Caki2 (cell line): ENCODE data around the gene PLCL2. TPM values are rescaled to one million over a fixed set of nuclear protein-coding genes. Genes with fewer than 3 reads are reported as not detected.
"Not testable (repeated sequence)": the region's sequence is repeated elsewhere in the genome, so short reads cannot be mapped to it uniquely, and the experiment has no call there.

ENCODE experiments used
- DNase-seq: peaks from one replicate; pipeline ENCODE4 v3.0.0-alpha.2; 2015; ENCODE audit warnings: low read depth
- in situ Hi-C: cut with HindIII; loops from 2 replicates; pipeline ENCODE4 v1.10.0; 2016; ENCODE audit warnings: low sequenced_read_pairs, low pct_unique_long_range_greater_than_20kb, mixed read lengths
- total RNA-seq: library from RNA; depleted of rRNA; stranded (reverse); fragments of >200 nt; shearing (Covaris generic); gene quantifications from 2 replicates; pipeline ENCODE4 v1.2.3, GENCODE V29; 2014; ENCODE audit warnings: low replicate concordance

PLCL2 gene
- total RNA-seq, 1 experiment from 2014 or later: 1.1 TPM

GRCh38 chr3:17111586-17111985 lies 226.8 kb downstream of the PLCL2 start:
- in situ Hi-C loops: no loop called here
- no peak for DNase-seq

- in situ Hi-C loops: no loop called here
- no peak for DNase-seq
These were observed 230.4 kb downstream of the PLCL2 start for GRCh38 chr3:17115186-17115585.

GRCh38 chr3:17116007-17116600 lies 231.3 kb downstream of the PLCL2 start:
- in situ Hi-C loops: no loop called here
- no peak for DNase-seq

DNA sequence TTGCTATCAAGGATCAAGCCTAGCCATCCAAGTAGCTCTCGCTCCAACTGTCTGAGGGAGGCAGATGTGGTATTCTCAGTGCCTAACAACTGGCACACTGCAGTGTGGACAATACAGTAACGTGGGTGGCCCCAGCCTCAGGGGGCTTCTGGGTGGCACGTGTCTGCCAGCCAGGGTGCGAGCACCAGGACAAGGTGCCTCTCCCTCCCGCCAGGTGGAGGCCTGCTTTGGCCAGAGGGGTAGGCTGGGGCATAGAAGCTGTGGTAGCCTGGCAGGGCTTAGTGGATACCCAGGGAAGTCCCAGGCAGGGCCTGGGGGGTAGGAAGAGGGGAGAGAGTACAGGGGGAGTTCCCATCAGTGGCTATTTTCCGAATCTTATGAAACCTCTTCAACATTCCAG lies 234.0 kb downstream of the PLCL2 start:
- in situ Hi-C loops: no loop called here
- no peak for DNase-seq

- in situ Hi-C loops: no loop called here
These were observed 234.7 kb downstream of the PLCL2 start for GRCh38 chr3:17119201-17120072.

GRCh38 chr3:17120115-17120514 lies 235.4 kb downstream of the PLCL2 start:
- DNase-seq: no peak
- in situ Hi-C loops: no loop called here

More at GRCh38 chr3:17119201-17120072, 234.7 kb downstream of the PLCL2 start:
- DNase-seq: no peak

DNA sequence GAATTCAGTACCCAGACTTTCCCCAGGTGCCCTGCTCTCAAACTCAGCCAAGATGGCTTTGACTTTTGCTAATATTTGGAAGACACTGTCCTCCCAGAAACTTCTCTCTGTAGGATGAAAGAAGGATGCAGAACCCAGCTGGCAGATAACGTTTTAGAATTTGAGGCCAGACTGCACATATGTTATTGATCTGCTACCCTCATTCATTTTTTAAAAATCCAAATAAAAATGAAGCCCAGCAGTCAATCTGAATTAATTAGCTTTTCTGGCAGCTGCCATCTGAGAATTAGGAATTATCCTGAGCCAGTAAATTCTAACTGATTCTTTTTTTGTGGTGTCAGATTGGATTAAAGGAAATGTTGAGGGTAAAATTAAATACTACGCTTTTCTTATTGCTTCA lies 236.6 kb downstream of the PLCL2 start:
- in situ Hi-C loops: no loop called here
- DNase-seq: no peak

- DNase-seq: no peak
- in situ Hi-C loops: no loop called here
These were observed 238.0 kb downstream of the PLCL2 start for GRCh38 chr3:17122758-17123157.

DNA sequence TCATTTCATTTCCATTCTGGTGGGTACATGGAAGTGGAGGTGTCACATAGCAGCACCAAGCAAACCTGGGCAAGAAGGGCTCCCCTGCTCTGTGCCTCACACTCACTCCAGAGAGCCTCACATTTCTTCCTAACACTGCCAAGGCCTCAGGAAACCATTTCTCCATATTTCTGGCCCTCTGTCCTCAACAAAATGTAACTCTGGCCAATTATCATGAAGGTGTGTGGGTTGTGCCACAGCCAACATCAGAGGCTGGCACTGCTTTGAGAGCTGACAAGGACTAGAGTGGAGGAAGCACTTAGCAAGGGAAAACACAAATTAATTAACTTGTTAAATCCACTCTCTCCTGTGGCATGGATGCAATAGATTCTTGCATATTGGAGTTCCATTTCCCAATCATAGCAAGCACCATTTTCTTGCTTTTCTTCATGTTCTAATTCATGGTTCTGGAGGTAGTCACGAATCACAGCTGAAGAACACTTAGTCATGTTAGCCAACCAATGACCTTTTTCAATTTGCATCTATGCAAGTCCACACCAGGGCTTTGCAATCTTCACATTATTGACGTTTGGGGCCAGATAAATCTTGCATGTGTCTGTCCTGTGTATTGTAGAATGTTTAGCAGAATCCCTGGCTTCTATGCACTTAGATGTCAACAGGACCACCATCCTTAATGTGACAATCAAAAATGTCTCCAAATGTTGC lies 241.1 kb downstream of the PLCL2 start:
- DNase-seq: no peak
- in situ Hi-C loops: no loop called here

DNA sequence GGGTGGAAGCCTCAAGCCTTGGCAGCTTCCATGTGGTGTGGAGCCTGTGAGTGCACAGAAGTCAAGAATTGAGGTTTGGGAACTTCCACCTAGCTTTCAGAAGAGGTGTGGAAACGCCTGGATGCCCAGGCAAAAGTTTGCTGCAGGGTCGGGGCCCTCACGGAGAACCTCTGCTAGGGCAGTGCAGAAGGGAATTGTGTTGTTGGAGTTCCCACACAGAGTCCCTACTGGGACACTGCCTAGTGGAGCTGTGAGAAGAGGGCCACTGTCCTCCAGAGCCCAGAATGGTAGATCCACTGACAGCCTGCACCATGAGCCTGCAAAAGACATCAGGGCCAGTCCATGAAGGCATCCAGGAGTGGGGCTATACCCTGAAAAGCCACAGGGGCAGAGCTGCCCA lies 243.9 kb downstream of the PLCL2 start:
- DNase-seq, in situ Hi-C loops: not testable (repeated sequence)

DNA sequence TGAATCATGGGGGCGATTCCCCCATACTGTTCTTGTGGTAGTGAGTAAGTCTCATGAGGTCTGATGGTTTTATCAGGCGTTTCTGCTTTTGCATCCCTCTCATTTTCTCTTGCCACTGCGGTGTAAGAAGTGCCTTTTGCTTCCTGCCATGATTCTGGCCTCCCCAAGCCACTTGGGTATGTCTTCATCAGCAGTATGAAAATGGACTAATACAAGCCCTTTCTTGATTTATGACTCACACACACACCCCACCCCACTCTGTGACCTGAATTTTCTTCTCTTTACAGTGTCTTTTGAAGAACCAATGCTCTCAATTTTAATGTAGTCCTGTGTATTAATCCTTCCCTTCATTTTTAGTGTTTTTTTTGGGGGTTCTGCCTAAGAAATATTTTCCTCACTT lies 244.8 kb downstream of the PLCL2 start:
- in situ Hi-C loops: no loop called here
- no peak for DNase-seq

DNA sequence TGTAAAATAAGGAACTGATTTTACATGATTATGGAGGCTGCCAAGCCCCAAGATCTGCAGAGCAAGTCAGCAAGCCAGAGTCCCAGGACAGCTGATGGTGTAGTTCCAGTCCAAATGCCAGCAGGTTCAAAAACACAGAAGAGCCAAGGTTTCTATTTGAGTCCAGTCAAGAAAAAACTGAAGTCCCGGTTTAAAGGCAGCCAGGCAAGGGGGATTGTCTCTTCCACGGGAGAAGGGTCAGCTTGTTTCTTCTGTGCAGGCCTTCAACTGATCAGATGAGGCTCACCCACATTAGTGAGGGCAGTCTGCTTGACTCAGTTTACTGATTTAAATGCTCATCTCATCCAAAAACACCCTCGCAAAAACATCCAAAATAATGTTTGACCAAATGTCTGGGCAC lies 246.2 kb downstream of the PLCL2 start:
- in situ Hi-C loops: no loop called here

DNA sequence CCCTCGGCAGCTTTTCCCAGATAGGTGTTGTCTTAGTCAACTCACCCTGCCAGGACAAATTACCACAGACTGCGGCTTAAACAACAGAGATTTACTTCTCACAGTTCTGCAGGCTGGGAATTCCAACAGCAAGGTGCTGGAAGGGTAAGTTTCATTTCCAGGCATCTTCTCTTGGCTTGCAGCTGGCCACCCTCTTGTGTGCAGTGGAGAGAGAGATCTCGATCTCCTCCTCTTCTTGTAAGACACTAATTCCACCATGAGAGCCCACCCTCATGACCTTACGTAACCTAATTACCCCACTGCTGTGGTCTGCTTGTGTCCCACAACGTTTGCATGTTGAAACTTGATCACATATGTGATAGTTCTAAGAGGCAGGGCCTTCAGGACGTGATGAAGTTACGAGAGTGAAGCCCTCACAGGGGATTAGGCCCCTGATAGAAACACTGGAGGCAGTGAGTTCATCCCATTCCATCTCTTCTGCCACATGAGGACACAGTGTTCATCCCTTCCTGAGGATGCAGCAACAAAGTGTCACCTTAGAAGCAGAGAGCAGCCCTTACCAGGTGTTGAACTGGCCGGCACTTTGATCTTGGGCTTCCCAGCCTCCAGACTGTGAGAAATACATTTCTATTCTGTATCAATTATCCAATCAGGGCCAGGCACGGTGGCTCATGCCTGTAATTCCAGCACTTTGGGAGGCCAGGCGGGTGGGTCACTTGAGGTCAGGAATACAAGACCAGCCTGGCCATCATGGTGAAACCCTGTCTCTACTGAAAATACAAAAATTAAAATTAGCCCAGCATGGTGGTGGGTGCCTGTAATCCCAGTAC lies 247.7 kb downstream of the PLCL2 start:
- DNase-seq: no peak
- in situ Hi-C loops: no loop called here

More for the DNA sequence above, 246.2 kb downstream of the PLCL2 start:
- no peak for DNase-seq

DNA sequence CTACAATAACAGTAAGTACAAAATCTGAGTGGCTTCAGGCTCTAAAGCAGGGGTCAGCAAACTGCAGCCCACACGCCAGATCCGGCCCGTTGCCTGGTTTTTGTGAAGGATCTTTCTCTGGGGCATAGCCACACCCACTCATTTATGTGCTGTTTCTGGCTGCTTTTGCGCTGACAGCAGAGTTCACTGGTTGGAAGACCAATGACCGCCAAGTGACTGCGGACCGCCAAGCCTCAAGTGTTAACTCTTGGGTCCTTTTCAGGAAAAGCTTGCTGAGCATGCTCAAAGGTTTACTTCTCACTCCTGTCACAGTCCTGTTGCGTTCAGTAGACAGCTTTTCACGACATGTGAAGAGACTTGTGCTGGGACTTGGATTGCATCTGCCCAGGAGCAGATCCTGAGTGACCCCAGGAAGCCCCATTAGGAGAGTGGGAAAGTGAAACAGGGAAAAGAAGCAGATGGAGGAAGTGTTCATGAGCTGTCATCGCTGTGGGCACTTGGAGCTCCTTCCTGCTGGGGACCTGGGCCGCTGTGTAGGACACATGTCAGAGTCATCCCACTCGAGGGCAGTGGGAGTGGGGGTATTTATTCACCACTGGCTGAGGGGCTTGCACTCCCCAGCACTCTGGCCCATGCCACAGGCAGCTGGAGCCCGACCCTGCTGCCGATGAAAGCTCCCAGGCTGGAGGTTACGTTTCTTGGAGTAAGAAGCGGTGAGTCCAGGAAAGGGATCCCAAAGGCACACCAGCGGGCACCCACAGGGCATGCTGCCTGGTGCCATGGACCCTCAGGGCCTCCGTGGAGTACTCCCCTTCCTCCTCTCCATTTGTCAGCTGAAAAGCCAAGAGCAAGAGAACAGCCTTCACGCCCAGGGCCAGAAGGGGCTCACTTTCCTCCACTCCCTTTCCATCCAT lies 249.1 kb downstream of the PLCL2 start:
- in situ Hi-C loops: no loop called here
- no peak for DNase-seq

DNA sequence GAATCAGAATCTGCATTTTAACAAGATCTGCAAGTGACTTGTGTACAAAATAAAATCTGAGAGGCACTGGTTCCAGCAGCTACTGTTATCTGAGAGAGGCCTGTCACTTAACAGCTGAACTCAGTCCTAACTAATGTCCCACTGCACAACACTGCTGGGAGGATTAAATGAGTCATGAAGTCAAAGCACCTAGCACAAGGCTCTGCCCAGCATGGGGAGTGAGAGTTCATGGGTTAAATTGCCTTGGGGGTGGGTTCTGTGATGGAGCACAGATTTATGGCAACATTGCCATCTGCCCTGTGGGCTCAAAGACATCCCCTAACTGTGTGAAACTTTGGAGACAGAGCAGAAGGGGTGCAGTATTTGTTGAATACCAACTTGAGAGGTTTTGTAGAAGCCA lies 250.9 kb downstream of the PLCL2 start:
- in situ Hi-C loops: no loop called here

GRCh38 chr3:17136136-17136721 lies 251.5 kb downstream of the PLCL2 start:
- in situ Hi-C loops: no loop called here
- DNase-seq: no peak

More for the DNA sequence above, 250.9 kb downstream of the PLCL2 start:
- DNase-seq: no peak

DNA sequence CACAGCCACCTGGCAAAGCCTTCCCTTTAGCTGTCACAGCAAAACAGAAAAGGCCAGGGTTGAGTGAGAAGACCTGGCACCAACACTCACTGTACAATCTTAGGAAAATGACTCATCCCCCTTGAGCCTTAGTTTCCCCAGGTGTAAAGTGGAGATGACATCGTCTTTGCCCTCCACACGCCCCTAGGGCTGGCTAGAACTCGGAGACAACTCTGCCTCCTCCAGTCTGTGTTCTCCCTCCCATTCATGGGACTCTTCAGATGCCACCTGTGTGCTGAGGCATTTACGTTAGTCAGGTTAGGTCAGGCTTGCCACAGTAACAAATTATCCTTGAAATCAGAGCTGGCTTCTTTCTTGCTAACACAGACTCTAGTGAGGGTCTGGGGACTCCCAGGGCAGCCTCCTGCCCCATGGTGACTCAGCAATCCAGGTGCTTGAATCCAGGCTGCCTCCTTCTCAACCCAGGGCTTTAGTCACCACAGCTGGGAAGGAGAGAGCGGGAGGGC lies 252.6 kb downstream of the PLCL2 start:
- DNase-seq: no peak
- in situ Hi-C loops: no loop called here
